HG02885 (cell line): ENCODE data around the gene FAM25G.
"Not testable (repeated sequence)": the region's sequence is repeated elsewhere in the genome, so short reads cannot be mapped to it uniquely, and the experiment has no call there.

Source experiments
- ATAC-seq: cut with Tn5 transposase; IDR thresholded peaks from one replicate; pipeline ENCODE4 v1.9.1; 2021; ENCODE audit warnings: mild to moderate bottlenecking; ENCODE audit not compliant: unreplicated experiment, poor library complexity

Gene FAM25G

GRCh38 chr10:47491600-47491999 is at the start of gene FAM25G:
FAM25G (minus strand) TSS chr10:47491700; CDS start chr10:47491674, 26 bp downstream.
- not testable (repeated sequence) for ATAC-seq

DNA sequence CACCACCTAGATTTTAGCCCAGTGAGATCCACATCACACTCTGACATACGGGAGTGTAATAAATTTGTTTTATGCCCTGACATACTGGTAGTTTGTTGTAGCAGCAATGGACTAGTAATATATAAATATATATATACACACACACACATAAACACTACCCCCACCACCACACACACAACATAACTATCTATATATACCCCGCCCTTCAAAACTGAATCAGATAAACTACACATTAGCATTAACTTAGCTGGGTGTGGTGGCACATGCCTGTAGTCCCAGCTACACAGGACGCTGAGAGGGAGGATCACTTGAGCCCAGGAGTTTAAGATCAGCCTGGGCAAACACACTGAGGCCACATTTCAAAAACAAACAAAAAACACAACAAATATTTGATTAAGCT is 44.9 kb upstream of the FAM25G start:
- not testable (repeated sequence) for ATAC-seq

DNA sequence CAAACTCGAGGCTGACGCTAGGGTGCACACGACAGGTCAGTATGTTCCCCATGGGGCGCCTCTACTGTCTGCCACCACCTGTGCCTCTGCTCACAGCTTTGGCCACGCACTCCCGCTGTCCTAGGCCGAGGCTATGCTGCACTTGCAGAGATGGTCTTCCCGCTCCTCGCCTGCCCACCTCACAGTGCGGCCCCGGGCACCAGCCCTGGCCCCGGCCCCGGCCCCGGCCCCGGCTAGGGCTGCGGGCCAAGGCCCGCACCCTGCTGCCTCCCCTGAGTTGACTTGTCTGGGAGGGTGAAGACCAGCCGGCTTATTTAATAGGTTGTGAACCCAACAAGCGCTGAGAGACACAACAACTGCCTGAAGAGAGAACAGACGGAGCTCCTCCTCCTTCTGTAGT is 32.0 kb upstream of the FAM25G start, which contains the start of gene AGAP9:
Gene AGAP9, minus strand, starts transcription at position 164 of the 400 bp plus-strand sequence. Its CDS starts 112 bp downstream, at position 52.
- ATAC-seq = not testable (repeated sequence)

DNA sequence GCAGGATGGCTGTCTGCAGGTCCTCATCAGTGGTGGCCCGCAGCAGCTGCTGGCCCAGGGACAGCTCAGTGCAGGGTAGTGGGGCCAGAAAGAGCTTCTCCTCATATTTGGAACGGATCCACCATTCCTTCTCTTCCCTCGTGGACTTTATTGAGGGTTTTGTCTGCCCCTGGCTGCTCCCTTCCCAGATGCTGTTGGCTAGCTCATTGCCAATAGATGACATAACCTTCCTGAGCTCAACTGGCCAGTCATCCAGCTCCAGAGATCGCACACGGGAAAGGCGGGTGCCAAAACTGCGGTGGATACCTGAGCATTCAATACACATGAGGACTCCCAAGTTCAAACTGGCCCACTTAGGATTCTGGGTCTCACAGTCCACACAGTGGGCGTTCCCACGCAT is 10.8 kb upstream of the FAM25G start:
- ATAC-seq = not testable (repeated sequence)

- not testable (repeated sequence) for ATAC-seq
Observed at GRCh38 chr10:47494226-47494625, 2.7 kb upstream of the FAM25G start.

DNA sequence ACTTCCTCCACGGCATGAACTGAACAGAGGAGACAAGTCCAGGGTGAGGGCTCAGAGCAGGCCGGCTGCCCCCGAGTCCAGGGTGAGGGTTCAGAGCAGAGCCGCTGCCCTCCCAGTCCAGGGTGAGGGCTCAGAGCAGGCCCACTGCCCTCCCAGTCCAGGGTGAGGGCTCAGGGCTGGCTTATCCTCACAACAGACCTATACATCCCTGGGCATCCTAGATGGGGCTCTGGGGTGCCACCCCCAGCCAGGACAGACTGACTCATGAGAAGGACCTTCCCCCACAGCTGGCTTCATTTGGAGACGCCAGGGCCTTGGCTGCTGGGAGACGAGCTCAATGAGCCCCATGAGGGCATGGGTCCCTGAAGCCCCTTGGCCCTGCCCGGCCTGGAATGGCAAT is 1.9 kb downstream of the FAM25G start:
- not testable (repeated sequence) for ATAC-seq

- ATAC-seq = not testable (repeated sequence)
Observed at GRCh38 chr10:47485943-47486342, 5.6 kb downstream of the FAM25G start.

- not testable (repeated sequence) for ATAC-seq
Observed at GRCh38 chr10:47484786-47485185, 6.7 kb downstream of the FAM25G start.

DNA sequence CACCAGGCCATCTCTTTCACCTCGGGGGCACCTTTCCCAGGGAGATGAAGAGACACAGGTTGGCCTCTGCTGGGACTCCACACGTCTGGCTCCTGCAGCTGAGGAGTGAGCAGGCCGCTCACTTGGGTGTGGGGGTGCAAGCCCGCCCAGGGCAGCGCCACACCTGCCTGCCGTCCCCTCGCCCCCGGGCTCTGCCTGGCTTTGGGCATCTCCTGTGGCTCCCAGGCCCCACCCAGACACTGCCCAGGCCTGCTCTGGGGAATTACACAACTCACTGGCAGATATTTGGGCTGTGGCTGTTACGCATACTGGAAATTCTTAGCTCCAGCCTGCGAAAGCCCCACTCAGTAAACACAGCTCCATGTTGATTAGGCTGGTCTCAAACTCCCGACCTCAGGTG is 7.6 kb downstream of the FAM25G start, which contains the start of gene ANXA8:
Gene ANXA8, minus strand, starts transcription at position 193 of the 400 bp plus-strand sequence. Its CDS starts 182 bp downstream, at position 11.
- ATAC-seq = not testable (repeated sequence)

DNA sequence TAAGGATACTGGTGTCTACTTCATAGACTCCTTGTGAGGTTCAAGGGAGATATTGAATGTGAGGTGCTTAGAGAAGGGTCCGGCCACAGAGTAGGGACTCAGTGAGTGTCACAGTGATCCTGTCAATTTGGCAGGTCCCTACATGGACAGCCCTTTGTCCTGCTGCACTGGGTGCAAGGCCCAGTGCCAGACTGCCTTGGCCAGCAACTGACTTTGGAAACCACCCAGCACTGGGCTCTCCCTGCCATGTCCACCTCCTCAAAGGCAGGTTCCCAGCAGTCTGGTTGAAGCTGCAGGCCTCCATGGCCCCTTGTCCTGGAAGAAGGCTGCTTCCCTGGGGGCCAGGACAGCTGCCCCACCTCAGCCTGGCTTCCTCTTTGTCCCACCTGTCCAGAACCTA is 9.1 kb downstream of the FAM25G start:
- ATAC-seq = not testable (repeated sequence)

DNA sequence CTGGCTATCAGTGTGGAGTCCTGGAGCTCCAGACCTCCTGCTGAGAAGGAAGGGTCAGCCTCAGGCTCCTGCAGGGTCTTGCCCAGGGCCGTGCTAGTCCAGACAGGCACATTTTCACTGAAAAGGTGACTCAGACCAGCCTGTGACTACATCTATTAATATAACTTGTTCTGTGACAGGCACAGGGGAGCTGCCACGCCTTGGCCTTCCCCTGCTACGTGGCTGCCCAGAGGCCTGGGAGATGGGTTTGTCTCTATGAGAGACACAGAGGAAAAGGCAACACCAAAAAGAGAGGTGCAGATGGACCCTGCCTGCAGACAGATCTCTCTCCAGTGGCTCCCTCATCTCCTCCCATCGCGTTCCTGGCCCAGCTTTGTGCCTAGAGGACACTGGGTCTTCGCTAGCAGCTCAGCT is 9.7 kb downstream of the FAM25G start:
- not testable (repeated sequence) for ATAC-seq

GRCh38 chr10:47481182-47481766 is 10.2 kb downstream of the FAM25G start:
- ATAC-seq = not testable (repeated sequence)

- ATAC-seq = not testable (repeated sequence)
Observed at GRCh38 chr10:47480133-47480532, 11.4 kb downstream of the FAM25G start.

DNA sequence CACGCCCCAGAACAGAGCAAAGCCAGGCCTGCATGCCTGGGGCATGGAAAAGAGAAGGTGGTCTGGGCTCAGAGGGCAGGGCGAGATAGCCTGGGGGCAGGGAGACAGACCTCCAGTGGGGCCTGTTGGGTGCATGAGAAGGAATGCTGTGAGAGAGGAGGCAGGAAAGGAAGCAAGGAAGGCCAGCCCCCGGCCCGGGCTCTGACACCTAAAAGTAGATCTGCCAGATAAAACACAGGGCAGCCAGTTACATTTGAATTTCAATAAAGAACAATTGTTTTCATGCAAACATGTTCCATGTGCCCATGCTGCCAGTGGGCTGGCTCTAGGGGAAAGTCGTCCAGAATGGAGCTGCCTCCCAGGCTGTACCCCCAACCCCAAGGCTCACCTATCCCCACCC is 13.4 kb downstream of the FAM25G start:
- not testable (repeated sequence) for ATAC-seq

DNA sequence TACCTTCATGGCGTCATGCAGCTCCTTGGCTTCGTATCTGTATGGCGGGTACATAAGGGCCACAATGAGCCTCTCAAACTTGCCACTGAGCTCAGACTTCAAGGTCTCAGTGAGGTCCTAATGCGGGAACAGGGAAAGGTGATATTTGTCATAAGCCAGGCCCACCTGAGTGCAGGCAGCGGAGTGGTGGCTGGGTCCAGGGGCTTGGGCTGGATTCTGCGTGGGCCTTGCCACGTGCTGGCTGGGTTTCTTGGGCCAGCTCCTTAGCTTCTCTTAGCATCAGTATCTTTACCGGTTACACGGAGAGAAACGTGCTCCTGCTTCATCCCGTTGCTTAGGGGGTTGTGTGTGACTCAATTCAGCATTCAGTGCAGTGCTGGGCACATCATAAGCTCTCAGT is 14.4 kb downstream of the FAM25G start:
- not testable (repeated sequence) for ATAC-seq

DNA sequence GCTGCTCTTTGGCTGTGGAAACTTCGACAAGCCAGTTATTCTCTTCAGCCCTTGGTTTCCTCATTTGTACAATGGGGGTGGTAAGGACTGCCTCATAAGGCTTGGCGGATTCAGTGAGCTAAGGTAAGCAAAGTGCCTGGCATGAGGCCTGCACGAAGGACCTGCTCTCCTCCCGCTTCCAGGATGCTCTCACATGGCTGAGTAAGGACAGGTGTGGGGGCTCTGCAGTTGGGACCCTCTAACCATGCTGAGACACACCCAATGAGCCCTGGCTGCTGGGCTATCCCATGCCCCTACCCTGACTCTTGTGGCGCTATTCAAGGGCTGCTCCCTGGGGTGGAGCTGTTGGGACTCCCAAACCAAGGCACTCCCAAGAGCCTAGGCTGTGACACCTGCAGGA is 16.4 kb downstream of the FAM25G start:
- not testable (repeated sequence) for ATAC-seq

GRCh38 chr10:47473516-47473915 is 18.0 kb downstream of the FAM25G start:
- ATAC-seq = not testable (repeated sequence)

DNA sequence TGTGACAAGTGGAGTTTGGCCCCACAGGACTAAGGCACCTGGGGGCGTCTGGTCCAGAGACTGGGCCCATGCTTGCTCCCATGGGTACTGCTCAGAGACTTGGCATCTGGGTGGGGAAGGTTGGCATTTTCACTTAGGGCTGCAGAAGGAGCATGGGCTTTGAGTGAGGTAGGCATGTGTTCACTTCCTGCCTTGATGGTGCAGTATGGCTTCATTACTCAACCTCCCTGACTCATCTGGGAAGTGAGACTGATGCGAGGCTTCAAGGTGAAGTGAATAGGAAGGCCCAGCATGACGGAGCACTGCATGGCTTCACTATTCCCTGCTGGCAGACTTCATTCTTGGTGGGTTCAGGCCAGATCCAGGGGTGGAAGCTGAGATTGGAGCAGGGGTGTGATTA is 18.9 kb downstream of the FAM25G start:
- peak; percentile 73 for ATAC-seq

DNA sequence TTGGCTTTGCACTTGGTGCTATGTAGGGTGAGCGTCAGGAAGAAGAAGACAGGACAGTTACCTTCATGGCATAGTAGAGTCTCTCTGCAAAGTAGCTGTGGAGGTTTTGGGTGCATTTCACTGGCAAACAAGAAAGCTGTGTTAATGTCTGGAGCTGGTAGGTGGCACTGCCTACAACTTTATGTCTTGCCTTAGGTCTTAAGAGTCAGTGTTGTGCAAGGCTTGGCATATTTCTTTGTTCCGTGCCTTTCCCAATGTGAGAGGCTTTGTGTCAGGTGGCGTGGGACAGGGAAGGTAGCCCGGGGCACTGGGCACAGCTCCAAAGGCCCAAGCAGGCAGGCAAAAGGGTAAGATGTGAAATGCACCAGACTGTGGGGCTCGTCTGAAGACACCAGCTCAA is 19.4 kb downstream of the FAM25G start:
- ATAC-seq = not testable (repeated sequence)

- ATAC-seq = not testable (repeated sequence)
Observed at GRCh38 chr10:47468731-47469528, 22.6 kb downstream of the FAM25G start.

GRCh38 chr10:47467957-47468356 is 23.5 kb downstream of the FAM25G start:
- ATAC-seq = not testable (repeated sequence)
